ENCODE results near the gene UNC13C. TPM values are rescaled to one million over a fixed set of nuclear protein-coding genes. Genes with fewer than 3 reads are reported as not detected.
"Not testable (repeated sequence)": the region's sequence is repeated elsewhere in the genome, so short reads cannot be mapped to it uniquely, and the experiment has no call there.

The UNC13C gene
- polyA plus RNA-seq (2013, experiment 1 of 2; ENCODE audit: insufficient read length), result not detected
- not detected for polyA plus RNA-seq (2013, experiment 2 of 2; ENCODE audit: insufficient read length)

- no peak for DNase-seq
These were observed at the start of gene UNC13C for GRCh38 chr15:53978253-53978906. Gene UNC13C, plus strand, starts transcription at chr15:53978441. Its CDS starts 34,463 bp downstream, at chr15:54012904.

- DNase-seq, result no peak
These were observed 42.1 kb upstream of the UNC13C start for GRCh38 chr15:53936137-53936536.

- not testable (repeated sequence) for DNase-seq
These were observed 40.6 kb upstream of the UNC13C start for GRCh38 chr15:53937632-53938031.

- DNase-seq, result no peak
These were observed 27.7 kb upstream of the UNC13C start for GRCh38 chr15:53950572-53950971.

- DNase-seq, result no peak
These were observed 22.8 kb upstream of the UNC13C start for GRCh38 chr15:53955396-53955795.

- DNase-seq, result no peak
These were observed 15.3 kb upstream of the UNC13C start for GRCh38 chr15:53962646-53963561.

GRCh38 chr15:53963801-53964200 lies 14.4 kb upstream of the UNC13C start:
- no peak for DNase-seq

- no peak for DNase-seq
These were observed 4.1 kb upstream of the UNC13C start for GRCh38 chr15:53974121-53974520.

GRCh38 chr15:53974813-53975212 lies 3.4 kb upstream of the UNC13C start:
- no peak for DNase-seq

- DNase-seq, result no peak
These were observed 1.3 kb upstream of the UNC13C start for GRCh38 chr15:53976844-53977392.

- no peak for DNase-seq
These were observed 979 bp downstream of the UNC13C start for GRCh38 chr15:53979051-53979788.

- DNase-seq, result no peak
These were observed 1.8 kb downstream of the UNC13C start for GRCh38 chr15:53980021-53980420.

- no peak for DNase-seq
These were observed 3.9 kb downstream of the UNC13C start for GRCh38 chr15:53982071-53982680.

GRCh38 chr15:53982876-53983275 lies 4.6 kb downstream of the UNC13C start:
- no peak for DNase-seq

- DNase-seq, result no peak
These were observed 6.0 kb downstream of the UNC13C start for GRCh38 chr15:53984221-53984620.

GRCh38 chr15:53985562-53985961 lies 7.3 kb downstream of the UNC13C start:
- no peak for DNase-seq

- DNase-seq, result no peak
These were observed 9.2 kb downstream of the UNC13C start for GRCh38 chr15:53987480-53987879.

- DNase-seq, result no peak
These were observed 29.0 kb downstream of the UNC13C start for GRCh38 chr15:54007256-54007655.

- no peak for DNase-seq
These were observed 33.4 kb downstream of the UNC13C start for GRCh38 chr15:54011656-54012055.

GRCh38 chr15:54014067-54014655 lies 35.9 kb downstream of the UNC13C start:
- DNase-seq, result no peak

- no peak for DNase-seq
These were observed 39.0 kb downstream of the UNC13C start for GRCh38 chr15:54017251-54017650.

- DNase-seq, result no peak
These were observed 39.7 kb downstream of the UNC13C start for GRCh38 chr15:54017959-54018358.
